ENCODE results near the gene SGCE. TPM values are rescaled to one million over a fixed set of nuclear protein-coding genes. Genes with fewer than 3 reads are reported as not detected.

The SGCE gene
- total and polyA plus RNA-seq, 3 donors from 2014 or later: 71.3 to 146 (median 142) TPM

DNA sequence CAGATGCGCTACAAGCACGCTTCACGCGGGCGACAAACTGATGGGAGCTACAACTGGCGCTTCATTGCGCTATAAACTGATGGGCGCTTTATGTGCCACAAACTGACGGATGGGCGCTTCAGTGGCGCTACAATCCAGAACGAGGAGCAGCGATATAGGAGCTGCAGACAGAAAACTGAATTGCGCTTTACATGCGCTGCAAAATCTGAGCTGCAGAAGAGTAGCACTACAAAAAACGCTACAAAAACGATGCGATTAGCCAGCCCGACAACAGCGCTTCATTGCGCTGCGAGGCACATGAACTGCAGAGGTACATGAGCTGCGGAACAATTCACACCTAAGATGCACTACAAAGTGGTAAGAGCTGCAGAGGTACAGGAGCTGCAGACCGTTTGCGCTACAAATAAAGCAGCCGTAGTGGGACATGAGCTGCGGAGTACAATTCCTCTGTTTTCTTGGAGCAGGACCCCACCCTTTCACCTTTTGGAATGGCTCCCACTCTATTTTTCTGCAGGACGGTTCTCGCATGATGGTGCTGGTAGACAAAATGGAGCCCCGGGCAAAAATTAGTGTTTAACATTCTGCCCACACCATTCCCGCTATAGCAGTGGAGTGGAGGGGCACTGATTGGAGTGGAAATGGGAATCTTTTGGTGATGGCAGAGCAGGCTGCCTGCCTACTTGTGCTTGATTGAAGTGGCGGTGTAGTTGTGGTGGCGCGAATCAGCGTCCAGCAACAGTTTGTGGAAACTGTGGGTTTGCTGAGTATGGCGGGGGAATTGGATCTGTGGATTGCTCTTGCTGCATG, 1.2 kb upstream of the SGCE start:
- H3K27ac ChIP-seq: peak overlapping the region; percentile 9 to 62
- no peak for TF ChIP-seq POLR2A (IDR thresholded peaks at IDR 0.05)
- no peak for TF ChIP-seq CTCF (IDR thresholded peaks at IDR 0.05)
- H3K36me3 ChIP-seq (ENCODE audit: low read depth, missing control alignments): no peaks in the 10 kb centered on the region
- peak overlapping the region; percentile 58 to 79 for H3K4me3 ChIP-seq
- no peaks in the 10 kb centered on the region for H3K9me3 ChIP-seq
- WGBS, 2 donors: 47 to 50% methylated on average over 33 to 36 of the region's 36 CpGs
- intact Hi-C loops (cut with DNase I; ENCODE audit: low total_unique reads): no loop called here
- H3K4me1 ChIP-seq: no peaks in the 10 kb centered on the region
- H3K27me3 ChIP-seq: no peaks in the 10 kb centered on the region
- DNase-seq: peak; percentile 22

- Histone ChIP-seq H3K4me1 (no peaks in the 10 kb centered on the region), H3K27ac (peak overlapping the region in 1 of 2 donors; percentile 79), H3K27me3 (no peaks in the 10 kb centered on the region), H3K4me3 (peak overlapping the region; percentile 58 to 79), H3K9me3 (no peaks in the 10 kb centered on the region), H3K36me3 (ENCODE audit: low read depth, missing control alignments) (no peaks in the 10 kb centered on the region)
- no peak for TF ChIP-seq POLR2A (IDR thresholded peaks at IDR 0.05)
- no peak for TF ChIP-seq CTCF (IDR thresholded peaks at IDR 0.05)
- 47 to 49% methylated on average over 8 to 10 of the region's 10 CpGs for WGBS, 2 donors
- intact Hi-C loops (cut with DNase I; ENCODE audit: low total_unique reads): no loop called here
- DNase-seq: no peak
These were observed 658 bp upstream of the SGCE start for GRCh38 chr7:94656658-94656924.

GRCh38 chr7:94655126-94655847, 646 bp downstream of the SGCE start:
- H3K9me3 ChIP-seq: no peaks in the 10 kb centered on the region
- TF ChIP-seq CTCF (IDR thresholded peaks at IDR 0.05) (no peak), POLR2A (IDR thresholded peaks at IDR 0.05) (no peak)
- intact Hi-C loops (cut with DNase I; ENCODE audit: low total_unique reads): no loop called here
- peak overlapping the region; percentile 58 to 79 for H3K4me3 ChIP-seq
- 0 to 1% methylated on average over 32 to 38 of the region's 38 CpGs for WGBS, 2 donors
- DNase-seq: peak; percentile 59
- H3K27ac ChIP-seq: peak overlapping the region; percentile 79 to 88
- no peaks in the 10 kb centered on the region for H3K27me3 ChIP-seq
- H3K36me3 ChIP-seq (ENCODE audit: low read depth, missing control alignments): no peaks in the 10 kb centered on the region
- no peaks in the 10 kb centered on the region for H3K4me1 ChIP-seq

DNA sequence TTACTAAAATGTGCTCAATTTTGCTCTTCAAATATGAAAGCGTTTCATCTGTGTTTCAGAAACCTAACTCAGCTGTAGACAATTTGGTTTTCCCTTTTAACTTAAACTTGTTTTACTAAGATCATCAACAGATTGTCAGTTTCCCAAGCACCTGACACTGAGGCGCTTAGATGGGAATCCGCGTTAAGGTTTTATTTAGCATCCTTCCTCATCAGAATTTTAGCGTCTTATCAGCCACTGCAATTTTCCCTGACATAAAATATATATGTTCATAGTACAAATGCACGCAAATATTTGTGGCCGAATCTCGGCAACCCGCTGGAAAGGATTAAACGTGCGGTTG, 1.2 kb downstream of the SGCE start:
- no peak for DNase-seq
- Histone ChIP-seq H3K9me3 (no peaks in the 10 kb centered on the region), H3K27ac (peak overlapping the region; percentile 79 to 88), H3K27me3 (no peaks in the 10 kb centered on the region), H3K4me1 (no peaks in the 10 kb centered on the region), H3K4me3 (peak overlapping the region; percentile 58 to 79), H3K36me3 (ENCODE audit: low read depth, missing control alignments) (no peaks in the 10 kb centered on the region)
- TF ChIP-seq CTCF (IDR thresholded peaks at IDR 0.05) (no peak), POLR2A (IDR thresholded peaks at IDR 0.05) (no peak)
- WGBS, 2 donors: 8 to 13% methylated on average over 11 of the region's 11 CpGs
- intact Hi-C loops (cut with DNase I; ENCODE audit: low total_unique reads): no loop called here

Measured in testis (tissue), 3 donors.